Measurements from ENCODE around the gene C1R.
A peak's percentile ranks its signal among the peaks of the same experiment; 100 is the strongest.
"Not testable (repeated sequence)": the region's sequence is repeated elsewhere in the genome, so short reads cannot be mapped to it uniquely, and the experiment has no call there.

C1R gene

GRCh38 chr12:7046383-7047105 lies 45.7 kb downstream of the C1R start:
- Histone ChIP-seq H3K9ac (ENCODE audit: low read length) (no peak overlapping the region), H2BK5ac (ENCODE audit: low read length) (no peak overlapping the region)

GRCh38 chr12:7045913-7046312 lies 46.3 kb downstream of the C1R start:
- Histone ChIP-seq H3K56ac (ENCODE audit: low read length) (no peak overlapping the region), H3K4ac (ENCODE audit: low read depth, low read length) (no peak overlapping the region), H3K79me2 (ENCODE audit: control insufficient read depth, insufficient read depth, low read length) (no peaks in the 10 kb centered on the region), H3K4me1 (ENCODE audit: control insufficient read depth, low read depth, low read length) (no peaks in the 10 kb centered on the region), H3K23ac (ENCODE audit: low read length) (no peak overlapping the region), H2BK5ac (ENCODE audit: low read length) (no peak overlapping the region), H2BK120ac (ENCODE audit: low read depth, low read length) (no peak overlapping the region), H3K27me3 (ENCODE audit: insufficient read depth, low read length, poor library complexity) (no peaks in the 10 kb centered on the region), H3K79me1 (ENCODE audit: low read length) (no peaks in the 10 kb centered on the region), H3K4me3 (ENCODE audit: low read length) (no peak overlapping the region), H3K9ac (ENCODE audit: low read length) (no peak overlapping the region), H3K27ac (ENCODE audit: low read depth, low read length) (no peak overlapping the region), H3K36me3 (ENCODE audit: control insufficient read depth, insufficient read depth, low read length) (no peaks in the 10 kb centered on the region), H4K5ac (ENCODE audit: low read length) (no peak overlapping the region), H4K8ac (ENCODE audit: low read depth, low read length) (no peak overlapping the region), H2BK15ac (replicated peaks; ENCODE audit: low read depth) (no peak overlapping the region), H2AK5ac (ENCODE audit: low read length) (no peak overlapping the region), H3K4me2 (ENCODE audit: low read length) (no peak overlapping the region), H3K18ac (ENCODE audit: low read length) (no peak overlapping the region)
- no peak for DNase-seq
- no CpG with 5 or more reads among the region's 9 CpGs for WGBS (ENCODE audit: extremely low coverage, insufficient coverage, low lambda C conversion rate)

More at GRCh38 chr12:7046383-7047105, 45.7 kb downstream of the C1R start:
- H3K4ac ChIP-seq (ENCODE audit: low read depth, low read length), result no peak overlapping the region
- no peaks in the 10 kb centered on the region for H3K27me3 ChIP-seq (ENCODE audit: insufficient read depth, low read length, poor library complexity)
- WGBS (ENCODE audit: extremely low coverage, insufficient coverage, low lambda C conversion rate), result no CpG with 5 or more reads among the region's 5 CpGs
- no peak overlapping the region for H3K27ac ChIP-seq (ENCODE audit: low read depth, low read length)
- no peak overlapping the region for H3K4me2 ChIP-seq (ENCODE audit: low read length)
- no peak overlapping the region for H2AK5ac ChIP-seq (ENCODE audit: low read length)
- no peak overlapping the region for H4K5ac ChIP-seq (ENCODE audit: low read length)
- H3K23ac ChIP-seq (ENCODE audit: low read length), result no peak overlapping the region
- no peak overlapping the region for H3K56ac ChIP-seq (ENCODE audit: low read length)
- no peak overlapping the region for H2BK15ac ChIP-seq (replicated peaks; ENCODE audit: low read depth)
- H3K4me3 ChIP-seq (ENCODE audit: low read length), result no peak overlapping the region
- H4K8ac ChIP-seq (ENCODE audit: low read depth, low read length), result no peak overlapping the region
- H3K4me1 ChIP-seq (ENCODE audit: control insufficient read depth, low read depth, low read length), result no peaks in the 10 kb centered on the region
- no peaks in the 10 kb centered on the region for H3K36me3 ChIP-seq (ENCODE audit: control insufficient read depth, insufficient read depth, low read length)
- no peak for DNase-seq
- no peaks in the 10 kb centered on the region for H3K79me1 ChIP-seq (ENCODE audit: low read length)
- H3K18ac ChIP-seq (ENCODE audit: low read length), result no peak overlapping the region
- H3K79me2 ChIP-seq (ENCODE audit: control insufficient read depth, insufficient read depth, low read length), result no peaks in the 10 kb centered on the region
- H2BK120ac ChIP-seq (ENCODE audit: low read depth, low read length), result no peak overlapping the region

GRCh38 chr12:7042842-7043241 lies 49.4 kb downstream of the C1R start:
- no peak overlapping the region for H3K23ac ChIP-seq (ENCODE audit: low read length)
- no peak overlapping the region for H2BK15ac ChIP-seq (replicated peaks; ENCODE audit: low read depth)
- H2BK120ac ChIP-seq (ENCODE audit: low read depth, low read length), result no peak overlapping the region
- H2BK5ac ChIP-seq (ENCODE audit: low read length), result no peak overlapping the region
- H3K4me3 ChIP-seq (ENCODE audit: low read length), result no peak overlapping the region
- no peak overlapping the region for H3K18ac ChIP-seq (ENCODE audit: low read length)
- no peaks in the 10 kb centered on the region for H3K27me3 ChIP-seq (ENCODE audit: insufficient read depth, low read length, poor library complexity)
- no peaks in the 10 kb centered on the region for H3K79me2 ChIP-seq (ENCODE audit: control insufficient read depth, insufficient read depth, low read length)
- WGBS (ENCODE audit: extremely low coverage, insufficient coverage, low lambda C conversion rate), result no CpG with 5 or more reads among the region's 6 CpGs
- peak; percentile 61 for DNase-seq
- no peak overlapping the region for H3K27ac ChIP-seq (ENCODE audit: low read depth, low read length)
- H4K8ac ChIP-seq (ENCODE audit: low read depth, low read length), result no peak overlapping the region
- H4K5ac ChIP-seq (ENCODE audit: low read length), result no peak overlapping the region
- no peaks in the 10 kb centered on the region for H3K4me1 ChIP-seq (ENCODE audit: control insufficient read depth, low read depth, low read length)
- H3K56ac ChIP-seq (ENCODE audit: low read length), result no peak overlapping the region
- no peak overlapping the region for H3K4me2 ChIP-seq (ENCODE audit: low read length)
- no peaks in the 10 kb centered on the region for H3K36me3 ChIP-seq (ENCODE audit: control insufficient read depth, insufficient read depth, low read length)
- H2AK5ac ChIP-seq (ENCODE audit: low read length), result no peak overlapping the region
- H3K9ac ChIP-seq (ENCODE audit: low read length), result no peak overlapping the region
- no peak overlapping the region for H3K4ac ChIP-seq (ENCODE audit: low read depth, low read length)
- no peaks in the 10 kb centered on the region for H3K79me1 ChIP-seq (ENCODE audit: low read length)

GRCh38 chr12:7039403-7039802 lies 52.8 kb downstream of the C1R start:
- no peaks in the 10 kb centered on the region for H3K36me3 ChIP-seq (ENCODE audit: control insufficient read depth, insufficient read depth, low read length)
- H3K27me3 ChIP-seq (ENCODE audit: insufficient read depth, low read length, poor library complexity), result no peaks in the 10 kb centered on the region
- no peak for DNase-seq
- no peak overlapping the region for H3K4me3 ChIP-seq (ENCODE audit: low read length)
- H4K5ac ChIP-seq (ENCODE audit: low read length), result no peak overlapping the region
- H3K79me1 ChIP-seq (ENCODE audit: low read length), result no peaks in the 10 kb centered on the region
- no peaks in the 10 kb centered on the region for H3K4me1 ChIP-seq (ENCODE audit: control insufficient read depth, low read depth, low read length)
- H4K8ac ChIP-seq (ENCODE audit: low read depth, low read length), result no peak overlapping the region
- no peak overlapping the region for H2BK5ac ChIP-seq (ENCODE audit: low read length)
- no peak overlapping the region for H2AK5ac ChIP-seq (ENCODE audit: low read length)
- no peak overlapping the region for H3K23ac ChIP-seq (ENCODE audit: low read length)
- H3K4me2 ChIP-seq (ENCODE audit: low read length), result no peak overlapping the region
- H2BK120ac ChIP-seq (ENCODE audit: low read depth, low read length), result no peak overlapping the region
- no peak overlapping the region for H3K18ac ChIP-seq (ENCODE audit: low read length)
- H3K4ac ChIP-seq (ENCODE audit: low read depth, low read length), result no peak overlapping the region
- no CpG with 5 or more reads among the region's 10 CpGs for WGBS (ENCODE audit: extremely low coverage, insufficient coverage, low lambda C conversion rate)
- no peak overlapping the region for H3K56ac ChIP-seq (ENCODE audit: low read length)
- no peak overlapping the region for H2BK15ac ChIP-seq (replicated peaks; ENCODE audit: low read depth)
- no peak overlapping the region for H3K9ac ChIP-seq (ENCODE audit: low read length)
- H3K79me2 ChIP-seq (ENCODE audit: control insufficient read depth, insufficient read depth, low read length), result no peaks in the 10 kb centered on the region
- H3K27ac ChIP-seq (ENCODE audit: low read depth, low read length), result no peak overlapping the region

GRCh38 chr12:7038591-7038990 lies 53.7 kb downstream of the C1R start:
- Histone ChIP-seq H4K5ac (ENCODE audit: low read length) (no peak overlapping the region), H2BK15ac (replicated peaks; ENCODE audit: low read depth) (no peak overlapping the region), H3K18ac (ENCODE audit: low read length) (no peak overlapping the region), H2BK120ac (ENCODE audit: low read depth, low read length) (no peak overlapping the region), H3K4me3 (ENCODE audit: low read length) (no peak overlapping the region), H3K79me2 (ENCODE audit: control insufficient read depth, insufficient read depth, low read length) (no peaks in the 10 kb centered on the region), H3K23ac (ENCODE audit: low read length) (no peak overlapping the region), H3K4me1 (ENCODE audit: control insufficient read depth, low read depth, low read length) (no peaks in the 10 kb centered on the region), H3K4ac (ENCODE audit: low read depth, low read length) (no peak overlapping the region), H3K56ac (ENCODE audit: low read length) (no peak overlapping the region), H3K9ac (ENCODE audit: low read length) (no peak overlapping the region), H3K4me2 (ENCODE audit: low read length) (no peak overlapping the region), H3K79me1 (ENCODE audit: low read length) (no peaks in the 10 kb centered on the region), H2BK5ac (ENCODE audit: low read length) (no peak overlapping the region), H4K8ac (ENCODE audit: low read depth, low read length) (no peak overlapping the region), H2AK5ac (ENCODE audit: low read length) (no peak overlapping the region), H3K27ac (ENCODE audit: low read depth, low read length) (no peak overlapping the region), H3K36me3 (ENCODE audit: control insufficient read depth, insufficient read depth, low read length) (no peaks in the 10 kb centered on the region), H3K27me3 (ENCODE audit: insufficient read depth, low read length, poor library complexity) (no peaks in the 10 kb centered on the region)
- no peak for DNase-seq
- WGBS (ENCODE audit: extremely low coverage, insufficient coverage, low lambda C conversion rate), result no CpG with 5 or more reads among the region's 22 CpGs

GRCh38 chr12:7037411-7037810 lies 54.8 kb downstream of the C1R start:
- not testable (repeated sequence) for H3K36me3 ChIP-seq (ENCODE audit: control insufficient read depth, insufficient read depth, low read length); H2BK120ac ChIP-seq (ENCODE audit: low read depth, low read length); DNase-seq; H3K4ac ChIP-seq (ENCODE audit: low read depth, low read length); H3K4me2 ChIP-seq (ENCODE audit: low read length); H3K4me3 ChIP-seq (ENCODE audit: low read length); H2AK5ac ChIP-seq (ENCODE audit: low read length); H4K5ac ChIP-seq (ENCODE audit: low read length); H3K9ac ChIP-seq (ENCODE audit: low read length); H3K23ac ChIP-seq (ENCODE audit: low read length); H4K8ac ChIP-seq (ENCODE audit: low read depth, low read length); H3K79me1 ChIP-seq (ENCODE audit: low read length); H3K27ac ChIP-seq (ENCODE audit: low read depth, low read length); H3K79me2 ChIP-seq (ENCODE audit: control insufficient read depth, insufficient read depth, low read length); H3K27me3 ChIP-seq (ENCODE audit: insufficient read depth, low read length, poor library complexity); H3K4me1 ChIP-seq (ENCODE audit: control insufficient read depth, low read depth, low read length); H3K56ac ChIP-seq (ENCODE audit: low read length); H2BK15ac ChIP-seq (replicated peaks; ENCODE audit: low read depth); H2BK5ac ChIP-seq (ENCODE audit: low read length); H3K18ac ChIP-seq (ENCODE audit: low read length)
- no CpG with 5 or more reads among the region's 32 CpGs for WGBS (ENCODE audit: extremely low coverage, insufficient coverage, low lambda C conversion rate)
